ENCODE results near the gene TSHZ2.

The TSHZ2 gene

DNA sequence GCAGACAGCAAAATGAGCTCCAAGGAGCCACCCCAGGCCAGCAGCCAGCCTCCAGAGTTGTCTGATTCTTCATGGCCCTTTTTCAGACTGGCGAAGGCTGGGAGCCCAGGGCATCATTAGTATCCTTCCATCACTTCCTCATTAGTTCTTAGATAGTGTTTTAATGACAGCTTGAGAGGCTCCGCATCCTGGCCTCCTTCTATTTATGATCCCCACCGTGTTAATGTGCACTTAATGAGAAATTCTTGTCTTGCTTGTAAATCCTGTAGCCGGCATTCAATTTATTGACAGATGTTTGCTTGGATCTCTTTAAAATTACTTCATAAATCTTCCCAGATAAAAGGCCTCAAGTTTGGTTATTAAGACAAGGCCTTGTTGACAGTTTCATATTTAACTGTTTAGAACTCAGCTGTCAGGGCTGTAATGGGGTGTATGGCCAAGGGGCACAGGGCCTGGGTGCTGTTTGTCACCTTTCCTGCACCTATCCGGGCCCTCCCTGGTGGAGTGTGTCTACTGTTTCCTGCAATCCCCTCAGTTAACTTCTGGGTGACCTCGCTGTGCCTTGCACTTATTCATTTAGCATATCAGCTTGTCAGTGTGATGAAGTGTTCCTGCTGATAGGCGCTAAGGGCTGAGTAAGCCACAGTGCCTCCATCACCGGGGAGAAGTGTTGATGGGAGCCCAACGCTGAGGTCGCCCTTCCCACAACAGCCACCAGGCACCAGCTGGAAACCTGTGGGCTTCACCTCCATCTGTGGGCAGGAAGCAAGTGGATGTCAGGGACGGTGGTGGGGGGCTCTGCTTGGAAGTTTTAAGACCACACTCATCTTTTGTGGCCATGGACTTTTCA lies 169.3 kb downstream of the TSHZ2 start:
- DNase-seq, result no peak

DNA sequence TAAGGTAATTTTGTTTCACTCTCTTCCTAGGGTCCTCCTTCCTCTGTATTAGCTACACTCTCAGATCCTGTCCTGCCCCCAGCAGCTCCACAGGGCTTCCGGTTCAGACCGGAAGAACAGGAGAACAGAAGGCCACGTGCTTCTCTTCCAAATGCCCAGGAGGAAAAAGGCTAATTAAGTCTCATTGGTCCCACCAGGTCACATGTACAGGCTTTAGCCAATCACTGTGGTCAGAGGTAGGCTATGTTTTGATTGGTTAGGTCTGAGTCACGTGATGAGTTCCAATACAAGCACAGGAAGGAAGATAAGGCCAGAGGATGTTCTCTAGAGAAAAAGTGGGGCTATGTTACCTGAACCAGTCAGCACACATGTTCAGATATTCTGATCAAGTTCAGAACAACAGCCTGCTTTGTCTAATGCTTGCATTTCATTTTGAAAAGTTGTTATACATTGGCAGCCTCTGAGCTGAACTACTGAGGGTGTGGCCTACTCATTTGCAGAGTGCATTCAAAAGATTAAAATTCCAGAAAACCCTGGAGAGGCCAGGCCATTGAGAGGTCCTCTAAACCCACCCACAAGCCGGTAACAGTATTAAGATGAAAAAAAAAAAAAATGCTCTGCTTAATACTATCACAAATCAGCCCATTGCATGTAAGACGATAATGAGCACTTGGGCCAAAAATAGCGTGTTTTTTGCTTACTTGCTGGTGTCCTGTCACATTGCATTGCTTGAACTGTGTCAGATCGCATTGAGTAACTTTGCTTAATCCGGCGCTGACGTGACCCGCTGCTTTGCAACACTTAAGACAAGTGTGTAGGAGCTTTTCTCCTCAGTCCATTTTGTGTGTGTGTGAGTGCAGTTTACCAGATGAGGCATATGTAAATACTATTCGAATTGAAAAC lies 170.3 kb downstream of the TSHZ2 start:
- no peak for DNase-seq

DNA sequence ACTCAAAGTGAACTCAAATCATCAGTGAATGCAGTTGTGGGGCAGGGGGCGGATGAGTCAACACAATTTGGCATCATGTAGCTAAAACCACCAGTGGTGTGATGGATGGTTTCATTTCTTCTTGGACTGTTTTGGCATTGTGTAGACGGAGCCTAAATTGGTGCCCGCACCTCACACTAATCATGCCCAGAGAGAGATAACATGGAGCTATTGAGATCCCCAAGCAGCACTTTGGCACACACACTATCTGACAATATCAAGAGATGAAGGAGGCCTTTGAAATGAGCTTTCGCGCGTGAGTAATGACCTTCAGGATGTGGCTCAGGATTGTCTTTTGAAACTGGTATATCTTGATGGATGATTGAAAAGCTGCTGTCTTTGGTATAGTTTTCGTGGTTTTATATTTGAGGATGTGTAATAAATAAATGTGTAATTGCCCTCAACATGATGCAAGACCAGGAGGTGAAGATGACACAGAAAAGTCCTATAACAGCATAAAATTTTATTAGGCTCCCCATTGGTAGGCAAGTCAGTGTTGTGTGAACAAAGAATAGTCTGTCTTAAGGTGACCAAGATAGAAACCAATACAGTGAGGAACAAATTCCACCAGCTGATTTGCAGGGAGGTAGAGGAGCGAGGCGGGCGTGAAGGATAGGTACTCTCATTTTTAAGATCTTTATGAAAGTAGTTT lies 174.2 kb downstream of the TSHZ2 start:
- no peak for DNase-seq

DNA sequence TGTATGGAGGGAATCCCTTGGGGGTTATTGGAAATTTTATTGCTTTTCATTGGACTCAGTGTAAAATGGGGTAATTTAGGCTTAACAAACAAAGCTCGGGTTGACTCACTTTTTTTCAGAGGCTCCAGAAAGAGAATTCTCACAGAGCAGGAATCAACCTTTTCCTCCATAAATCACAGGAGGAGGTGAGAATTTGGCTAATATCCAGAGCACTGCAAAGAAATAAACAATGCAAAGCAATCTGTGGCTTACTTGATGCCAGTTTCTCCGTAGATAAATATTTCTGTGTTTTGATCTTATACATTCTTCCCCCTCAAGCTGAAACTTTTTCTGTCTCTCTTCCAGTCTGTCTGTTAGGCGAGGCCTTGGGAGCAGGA lies 176.6 kb downstream of the TSHZ2 start:
- no peak for DNase-seq

DNA sequence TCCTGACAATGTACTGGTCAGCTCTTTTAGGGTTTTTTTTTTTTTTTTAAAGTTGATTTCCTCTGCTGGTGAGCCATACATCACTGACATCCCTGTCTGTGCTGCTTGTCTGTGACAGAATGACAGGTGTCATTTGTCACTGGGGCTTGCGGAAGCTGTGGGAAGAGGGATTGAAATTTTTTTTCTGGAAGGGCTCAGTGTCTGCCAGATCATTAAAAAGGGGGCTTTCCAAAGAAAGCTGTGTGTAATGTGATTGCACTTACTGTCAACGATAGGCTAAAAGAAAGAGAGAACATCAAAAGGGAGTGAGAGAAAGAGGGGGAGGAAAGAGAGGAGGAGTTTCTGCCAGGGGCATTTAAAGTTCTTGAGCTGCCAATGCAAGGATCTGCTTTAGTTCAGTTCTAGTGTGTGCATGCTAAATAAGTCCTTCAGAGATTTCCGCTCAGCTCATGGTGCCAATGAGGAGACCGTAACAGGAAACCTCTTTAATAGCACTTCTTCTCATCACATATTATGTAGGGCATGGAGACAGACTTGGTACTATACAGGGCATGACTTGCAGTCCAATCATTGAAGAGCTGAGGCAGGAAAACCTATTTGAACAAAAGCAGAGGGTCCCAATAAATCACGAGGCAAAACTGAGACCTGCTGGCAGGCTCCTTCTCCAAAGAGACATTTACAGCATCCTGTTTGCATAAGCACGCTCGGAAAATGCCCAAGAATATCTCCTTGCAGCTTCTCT lies 177.2 kb downstream of the TSHZ2 start:
- no peak for DNase-seq

DNA sequence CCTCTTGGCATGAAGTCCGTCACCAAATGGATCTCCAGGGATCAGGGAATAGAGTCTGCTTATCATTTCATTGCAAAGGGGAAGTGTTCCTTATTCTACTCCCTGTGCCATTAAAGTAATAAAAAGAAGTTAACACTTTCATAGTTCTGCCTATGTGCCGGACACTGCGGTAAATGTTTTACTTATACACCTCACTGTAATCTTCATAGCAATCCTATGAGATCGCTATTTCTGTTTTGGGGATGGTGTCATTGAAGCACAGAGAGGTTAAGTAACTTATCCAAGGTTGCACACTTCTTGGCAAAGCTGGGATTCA lies 177.7 kb downstream of the TSHZ2 start:
- no peak for DNase-seq

DNA sequence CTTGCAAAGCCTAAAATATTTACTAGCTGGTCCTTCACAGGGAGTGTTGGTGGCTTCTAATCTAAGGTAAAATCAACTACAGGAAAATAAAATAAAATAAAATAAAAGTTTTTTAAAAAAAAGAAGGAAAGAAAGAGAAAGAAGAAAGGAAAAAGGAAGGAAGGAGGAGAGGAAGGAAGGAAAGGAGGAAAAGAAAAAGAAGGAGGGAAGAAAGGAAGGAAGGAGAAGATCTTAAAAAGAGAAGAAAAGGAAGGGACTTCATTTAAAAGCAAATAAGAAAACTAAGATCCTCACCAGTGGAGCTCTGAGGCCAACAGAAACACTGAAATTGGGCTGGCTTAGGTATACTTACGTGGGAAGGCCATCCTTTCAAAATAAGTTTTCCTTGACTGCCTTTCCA lies 178.4 kb downstream of the TSHZ2 start:
- no peak for DNase-seq

DNA sequence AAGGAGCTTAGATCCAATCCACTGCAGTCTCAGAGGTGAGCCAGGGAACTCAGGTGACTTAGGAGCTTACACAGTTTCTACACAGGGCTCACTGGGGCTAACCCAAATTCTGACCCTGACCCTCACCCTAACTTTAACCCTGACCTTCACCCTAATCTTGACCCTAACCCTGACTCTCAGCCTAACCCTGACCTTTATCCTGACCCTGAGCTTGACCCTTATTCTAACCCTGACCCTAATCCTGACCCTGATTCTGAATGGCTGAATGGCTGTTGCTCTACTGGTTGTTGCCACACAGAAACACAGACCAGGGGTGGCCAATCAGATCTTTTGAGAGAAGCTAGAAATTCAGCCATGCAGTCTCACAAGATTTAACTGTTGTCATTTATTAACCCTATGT lies 180.1 kb downstream of the TSHZ2 start:
- no peak for DNase-seq

DNA sequence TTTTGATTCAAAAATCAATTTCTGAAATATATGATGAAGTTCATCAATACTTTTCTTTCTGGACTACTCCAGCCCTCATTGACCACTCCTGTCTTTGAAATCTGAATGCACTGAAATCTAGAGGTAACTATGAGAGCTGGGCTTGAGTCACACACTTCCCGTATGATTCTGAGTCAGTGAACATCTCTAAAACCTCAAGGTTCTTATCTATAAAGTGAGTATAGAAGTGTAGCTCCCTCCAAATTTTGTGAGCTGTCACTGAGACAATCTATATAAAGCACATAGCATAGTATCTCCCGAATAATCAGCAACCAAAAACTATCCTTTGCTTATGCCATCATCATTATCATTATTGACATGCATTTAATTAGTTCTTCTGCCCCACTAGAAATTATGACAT lies 182.4 kb downstream of the TSHZ2 start:
- DNase-seq, result no peak

DNA sequence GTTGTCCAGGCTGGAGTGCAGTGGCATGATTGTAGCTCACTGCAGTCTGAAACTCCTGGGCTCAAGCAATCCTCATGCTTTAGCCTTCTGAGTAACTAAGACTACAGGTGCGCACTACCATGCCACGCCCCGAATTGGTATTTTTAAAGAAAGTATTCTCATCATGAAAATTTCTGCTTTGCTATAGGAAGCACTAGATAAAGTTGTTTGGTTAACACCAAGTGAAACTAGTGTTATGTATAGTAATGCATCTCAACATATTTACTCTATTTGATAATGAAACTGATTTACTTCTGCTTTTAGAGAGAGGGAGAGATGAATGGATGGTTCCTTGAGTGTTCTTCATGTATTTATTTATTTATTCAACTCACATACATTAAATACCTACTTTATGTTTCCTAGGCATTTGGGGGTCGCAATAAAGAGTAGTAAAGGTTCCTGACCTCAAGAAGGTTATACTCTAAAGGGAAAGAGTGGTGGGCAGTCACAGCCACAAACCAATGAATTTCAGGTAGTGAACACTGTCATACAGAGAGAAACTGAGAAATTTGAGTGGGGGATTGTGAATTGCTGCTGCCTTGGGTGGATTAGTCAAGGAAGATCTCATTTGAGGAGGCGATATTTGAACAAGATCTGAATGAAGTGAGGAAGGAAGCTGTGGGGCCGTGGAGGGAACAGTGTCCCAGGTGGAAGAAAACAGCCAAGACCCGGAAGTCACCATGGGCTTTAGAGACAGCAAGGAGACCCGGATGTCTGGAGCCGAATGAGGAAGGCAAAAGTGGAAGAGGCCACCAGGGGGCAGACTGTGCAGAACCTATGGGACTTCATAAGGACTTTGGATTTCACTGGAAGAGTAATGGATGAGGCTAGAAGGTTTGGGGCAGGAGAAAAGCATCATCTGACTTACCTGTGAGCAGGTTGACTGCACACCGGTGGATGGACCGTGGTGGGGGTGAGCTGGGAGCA lies 185.6 kb downstream of the TSHZ2 start:
- peak; percentile 69 for DNase-seq

DNA sequence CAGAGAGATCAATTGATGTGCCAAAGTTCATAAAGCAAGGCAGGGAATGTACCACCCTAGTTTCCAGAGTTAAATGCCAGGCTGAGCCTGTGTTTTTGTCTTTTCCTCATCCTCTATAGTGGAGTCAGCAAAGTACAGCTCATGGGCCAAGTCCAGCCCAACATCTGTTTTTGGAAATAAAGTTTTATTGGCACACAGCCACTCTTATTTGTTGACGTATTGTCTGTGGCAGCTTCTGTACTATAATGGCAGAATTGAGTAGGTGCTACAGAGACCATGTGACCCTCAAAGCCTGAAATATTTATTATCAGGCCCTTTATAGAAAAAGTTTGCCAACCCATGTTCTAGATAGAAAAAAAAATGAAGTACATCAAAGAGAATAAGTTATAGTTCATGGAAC lies 187.0 kb downstream of the TSHZ2 start:
- no peak for DNase-seq

DNA sequence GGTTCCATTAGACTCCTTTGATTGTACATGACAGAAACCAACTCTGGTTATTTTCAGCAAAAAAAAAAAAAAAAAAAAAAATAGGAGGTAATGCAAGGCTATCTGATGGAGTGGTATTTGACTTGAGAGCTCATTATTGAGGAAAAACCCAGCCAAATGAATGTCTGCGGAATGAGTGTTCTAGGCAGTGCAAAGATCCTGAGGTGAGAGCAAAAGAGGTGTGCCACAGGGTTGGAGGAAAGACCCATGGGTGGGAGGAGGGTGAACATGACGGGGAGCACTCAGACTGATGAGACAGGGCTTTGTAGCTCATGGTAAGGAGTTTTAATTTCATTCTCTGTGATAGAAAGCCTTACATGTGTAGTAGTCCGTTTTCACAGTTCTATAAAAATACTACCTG lies 188.9 kb downstream of the TSHZ2 start:
- no peak for DNase-seq

DNA sequence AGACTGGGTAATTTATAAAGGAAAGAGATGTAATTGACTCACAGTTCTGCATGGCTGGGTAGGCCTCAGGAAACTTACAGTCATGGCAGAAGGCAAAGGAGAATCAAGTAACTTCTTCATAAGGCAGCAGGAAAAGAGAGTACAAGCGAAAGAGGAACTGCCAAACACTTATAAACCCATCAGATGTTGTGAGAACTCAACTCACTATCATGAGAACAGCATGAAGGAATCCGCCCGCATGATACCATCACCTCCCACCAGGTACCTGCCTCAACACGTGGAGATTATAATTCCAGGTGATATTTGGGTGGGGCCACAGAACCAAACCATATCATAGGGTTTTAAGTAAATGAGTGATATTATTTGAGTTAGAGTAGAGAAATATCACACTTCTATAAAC lies 189.3 kb downstream of the TSHZ2 start:
- no peak for DNase-seq

DNA sequence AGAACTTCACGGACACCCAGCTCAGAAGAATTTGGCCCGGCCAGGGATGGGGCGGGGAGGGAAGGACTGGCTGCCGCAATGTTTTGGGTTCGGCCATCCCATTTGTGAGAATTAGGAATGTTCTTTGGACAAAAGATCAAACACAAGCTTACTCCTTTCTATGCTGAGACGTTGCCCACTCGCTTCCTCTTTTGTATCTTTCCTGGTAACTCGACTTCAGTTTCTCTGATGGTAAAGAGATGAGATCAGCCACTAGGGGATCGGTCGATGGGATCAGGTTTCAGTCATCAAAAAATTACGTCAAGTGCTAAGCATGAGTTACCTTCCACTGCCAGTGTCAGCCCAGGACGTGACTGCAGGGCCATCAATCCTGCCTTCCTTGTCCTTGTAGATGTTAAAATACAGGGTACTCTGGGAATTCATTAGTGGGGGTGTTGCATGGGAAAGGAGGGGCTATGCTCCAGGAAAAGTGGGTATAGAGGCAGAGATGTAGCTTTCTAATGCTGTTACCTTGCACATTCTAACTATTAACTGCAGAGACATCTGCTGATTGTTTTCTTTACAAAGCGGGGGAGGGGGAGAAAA lies 190.2 kb downstream of the TSHZ2 start:
- peak; percentile 35 for DNase-seq

DNA sequence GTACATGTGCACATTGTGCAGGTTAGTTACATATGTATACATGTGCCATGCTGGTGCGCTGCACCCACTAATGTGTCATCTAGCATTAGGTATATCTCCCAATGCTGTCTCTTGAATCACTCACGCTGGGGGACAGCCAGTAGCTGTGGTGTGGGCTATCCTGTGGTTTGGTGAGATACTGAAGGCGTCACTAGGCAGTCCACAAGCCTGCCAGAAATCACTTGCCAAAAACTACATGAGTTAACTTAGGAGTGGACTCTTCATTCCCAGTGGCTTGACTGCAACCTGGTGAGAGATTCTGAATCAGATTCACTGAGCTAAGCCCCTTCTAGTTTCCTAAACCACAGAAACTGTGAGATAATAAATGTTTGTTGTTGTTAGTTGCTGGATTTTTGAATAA lies 191.3 kb downstream of the TSHZ2 start:
- no peak for DNase-seq

DNA sequence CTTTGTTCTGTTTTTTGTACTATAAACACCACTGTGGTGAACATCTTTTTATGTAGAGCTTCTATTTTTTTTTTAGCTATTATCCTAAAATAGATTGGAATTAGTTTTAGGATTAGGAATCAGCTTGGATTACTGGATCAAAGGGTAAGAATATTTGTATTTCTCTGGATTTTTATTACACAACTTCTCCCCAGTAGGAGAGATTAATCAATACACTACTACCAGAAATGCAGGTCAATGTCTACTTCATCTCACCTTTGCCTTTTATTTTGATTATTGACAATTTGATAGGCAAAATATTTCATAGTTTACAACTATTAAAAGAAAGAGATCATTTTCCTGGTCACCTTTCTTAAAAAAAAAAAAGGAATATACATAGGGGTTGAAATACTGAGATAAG lies 191.9 kb downstream of the TSHZ2 start:
- DNase-seq, result no peak

DNA sequence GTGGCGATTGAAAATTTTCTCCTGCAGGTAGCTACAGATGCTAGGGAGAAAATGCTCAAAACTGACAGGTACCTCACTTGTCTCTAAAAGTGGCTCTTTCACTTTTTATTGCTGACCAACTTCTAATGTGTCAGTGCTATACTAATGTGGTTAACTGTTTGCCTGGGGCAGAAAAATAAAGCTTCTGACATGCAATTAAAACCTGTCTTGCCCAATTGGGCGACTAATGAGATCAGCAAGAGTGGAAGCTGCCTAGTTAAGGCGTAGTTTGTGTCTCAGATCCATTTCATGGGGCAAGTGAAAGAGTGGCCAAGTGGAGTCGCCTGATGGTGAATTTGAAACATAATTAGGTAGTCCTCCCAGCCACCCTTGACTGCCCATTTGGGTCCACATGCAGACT lies 193.3 kb downstream of the TSHZ2 start:
- no peak for DNase-seq

DNA sequence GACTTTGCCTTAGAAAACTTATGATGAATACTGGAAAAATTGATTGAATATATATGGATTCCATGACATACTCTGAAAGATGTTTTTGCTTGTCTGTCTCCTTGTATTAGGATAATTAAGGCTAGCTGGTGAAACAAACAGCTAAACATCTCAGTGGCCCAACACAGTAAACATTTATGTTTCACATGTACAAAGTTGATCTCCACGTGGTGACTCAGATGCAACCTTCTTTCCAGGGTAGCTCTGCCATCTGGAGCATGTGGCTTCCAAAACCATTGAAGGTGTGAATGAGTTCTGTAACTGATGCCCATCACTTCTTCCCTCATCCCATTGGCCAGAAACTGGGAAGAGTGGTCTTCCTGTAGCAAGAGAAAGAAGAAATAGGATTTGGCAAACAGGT lies 196.3 kb downstream of the TSHZ2 start:
- no peak for DNase-seq

DNA sequence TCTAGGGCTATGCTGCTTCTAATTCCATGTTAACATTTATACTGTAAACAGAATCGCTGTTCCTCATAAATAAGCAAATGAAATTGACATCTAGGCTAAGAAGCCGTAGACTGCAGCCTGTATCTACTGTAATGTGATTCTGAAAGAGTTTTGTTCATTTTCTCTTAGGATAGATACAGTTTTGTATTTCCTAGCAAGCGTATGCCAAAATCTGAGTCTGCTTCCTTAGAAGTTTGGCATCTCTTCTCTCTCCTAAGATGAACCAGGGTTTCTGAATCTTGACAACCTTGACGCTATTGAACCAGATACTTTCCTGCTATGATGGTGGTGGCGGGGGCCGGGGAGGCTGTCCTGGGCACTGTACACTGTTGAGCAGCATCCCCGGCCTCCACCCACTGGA lies 198.0 kb downstream of the TSHZ2 start:
- DNase-seq, result no peak

DNA sequence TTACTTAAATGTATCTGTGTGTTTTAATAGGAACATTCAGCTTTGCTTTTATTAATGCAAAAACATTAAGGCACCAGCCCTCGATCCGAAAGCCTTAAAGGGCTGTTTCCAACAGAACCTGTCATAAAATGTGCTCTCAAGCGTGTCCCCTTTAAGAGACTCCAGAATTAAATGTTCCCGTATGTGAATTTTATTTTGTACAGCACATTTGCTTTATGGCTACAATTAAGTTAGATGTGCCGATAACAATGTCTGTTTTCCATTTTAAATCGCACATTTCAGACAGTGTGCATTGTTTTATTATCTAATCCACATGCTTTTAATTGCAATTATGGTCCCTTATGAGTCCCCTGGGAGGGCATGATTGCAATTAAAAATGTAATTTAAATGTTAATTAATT lies 198.9 kb downstream of the TSHZ2 start:
- no peak for DNase-seq

DNA sequence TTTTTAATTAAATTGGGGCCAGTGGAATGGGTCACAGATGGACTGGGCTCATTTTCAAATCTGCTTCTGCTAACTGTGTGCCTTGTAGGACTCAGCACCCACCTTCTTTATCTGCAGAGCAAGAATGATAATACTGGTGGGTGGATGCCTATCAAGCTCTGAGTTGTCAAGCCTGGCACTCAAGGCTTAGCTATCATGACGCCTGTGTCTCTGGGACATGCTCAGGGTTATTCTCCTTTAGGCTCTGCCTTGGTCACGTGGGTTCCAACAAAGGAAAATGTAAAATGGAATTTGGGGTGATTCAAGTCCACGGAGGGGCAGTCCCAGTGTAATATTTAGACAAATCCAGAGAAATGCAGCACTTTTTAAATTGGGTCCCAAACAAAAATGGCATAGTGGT lies 202.3 kb downstream of the TSHZ2 start:
- no peak for DNase-seq

Measured in RPMI8226 (cell line).